GOT3 (cell line): Measurements from ENCODE around the gene NR5A2.

Experiments used
- DNase-seq: peaks from one replicate; lab custom pipeline; 2025; ENCODE audit warnings: mixed read lengths; lab: John Stamatoyannopoulos, UW

The NR5A2 gene

DNA sequence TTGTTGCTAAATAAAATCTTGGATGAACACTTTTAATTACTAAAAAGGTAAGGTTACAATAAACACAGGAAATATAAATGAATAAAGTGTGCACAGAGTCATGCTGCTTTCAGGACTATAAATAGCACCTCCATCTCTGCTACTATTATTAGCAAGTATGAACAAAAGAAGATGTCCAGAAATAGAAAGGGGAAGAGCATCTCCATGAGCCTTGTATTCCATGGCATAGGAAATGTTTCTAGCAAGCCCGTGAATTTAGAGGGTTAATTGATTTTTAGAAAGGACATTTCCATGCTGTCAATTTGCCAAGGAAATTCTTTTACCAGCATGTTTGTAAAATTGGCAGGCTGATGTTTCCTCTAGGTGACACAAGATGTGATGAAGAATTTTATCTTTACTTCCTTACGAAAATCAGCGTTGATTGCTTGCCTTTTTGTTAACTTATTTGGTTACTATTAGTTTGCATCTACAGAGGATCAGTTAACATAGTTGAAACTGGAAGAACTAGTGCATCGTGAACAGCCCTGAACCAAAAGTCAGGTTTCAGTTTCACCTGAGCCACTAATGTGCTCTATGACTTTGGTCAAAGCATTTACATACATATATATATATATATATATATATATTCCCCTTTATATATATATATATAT, 45.3 kb downstream of the NR5A2 start:
- no peak for DNase-seq

DNA sequence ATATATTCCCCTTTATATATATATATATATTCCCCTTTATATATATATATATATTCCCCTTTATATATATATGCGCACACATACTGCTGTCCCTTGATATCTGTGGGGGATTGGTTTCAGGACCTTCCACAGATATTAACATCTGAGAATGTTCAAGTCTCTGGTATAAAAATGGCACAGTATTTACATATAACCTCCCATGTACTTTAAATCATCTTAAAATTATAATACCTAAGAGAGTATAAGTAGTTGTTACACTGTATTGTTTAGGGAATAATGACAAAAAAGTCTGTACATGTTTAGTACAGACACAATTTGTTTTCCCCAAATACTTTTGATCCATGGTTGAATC, 45.8 kb downstream of the NR5A2 start:
- DNase-seq = no peak

DNA sequence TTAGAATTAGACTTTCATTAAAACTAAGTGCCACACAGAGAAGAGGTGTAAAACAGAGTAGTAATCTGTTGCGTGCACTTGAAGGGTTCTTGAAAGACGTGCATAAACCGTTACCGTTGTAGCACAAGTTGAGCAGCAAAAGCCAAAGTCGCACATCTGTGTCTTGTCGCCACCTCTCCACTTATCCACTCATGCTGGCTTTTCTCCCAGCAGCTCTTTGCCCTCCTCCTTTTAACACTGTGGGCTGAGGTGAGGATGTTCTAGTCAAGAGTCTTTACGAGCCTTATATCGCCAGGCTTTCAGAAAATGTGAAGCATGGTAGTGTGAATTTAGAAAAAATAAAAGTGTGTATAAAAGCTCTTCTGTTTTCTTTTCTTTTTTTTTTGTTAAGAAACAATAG, 48.0 kb downstream of the NR5A2 start:
- DNase-seq = no peak

DNA sequence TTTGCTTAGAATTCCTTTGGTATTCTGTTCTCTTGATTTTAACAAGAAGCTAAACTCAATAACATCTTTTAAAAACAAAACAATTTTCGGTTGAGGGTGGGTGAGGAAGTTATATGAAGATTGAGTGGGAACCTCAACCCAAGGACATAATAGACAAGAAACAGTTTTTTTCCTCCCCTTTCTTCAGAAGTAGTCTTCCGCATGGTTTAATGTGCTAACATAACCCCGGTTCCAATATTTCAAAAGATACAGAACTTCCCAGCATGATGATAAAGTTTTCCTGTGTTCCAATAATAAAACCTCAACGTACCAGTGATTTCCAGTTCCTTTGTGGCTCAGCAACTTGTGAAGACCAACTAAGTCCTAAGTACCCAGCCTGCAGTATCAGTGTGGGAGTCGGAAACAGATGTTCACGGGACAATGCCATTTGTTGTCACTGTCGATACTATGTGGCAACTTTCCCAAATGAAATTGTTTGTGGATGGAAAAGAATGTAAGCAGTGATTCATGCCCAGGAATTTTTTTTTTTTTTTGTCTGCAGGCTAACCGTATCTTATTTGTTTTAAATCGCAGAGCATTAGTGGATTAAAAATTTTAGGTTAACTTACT, 48.5 kb downstream of the NR5A2 start:
- no peak for DNase-seq

DNA sequence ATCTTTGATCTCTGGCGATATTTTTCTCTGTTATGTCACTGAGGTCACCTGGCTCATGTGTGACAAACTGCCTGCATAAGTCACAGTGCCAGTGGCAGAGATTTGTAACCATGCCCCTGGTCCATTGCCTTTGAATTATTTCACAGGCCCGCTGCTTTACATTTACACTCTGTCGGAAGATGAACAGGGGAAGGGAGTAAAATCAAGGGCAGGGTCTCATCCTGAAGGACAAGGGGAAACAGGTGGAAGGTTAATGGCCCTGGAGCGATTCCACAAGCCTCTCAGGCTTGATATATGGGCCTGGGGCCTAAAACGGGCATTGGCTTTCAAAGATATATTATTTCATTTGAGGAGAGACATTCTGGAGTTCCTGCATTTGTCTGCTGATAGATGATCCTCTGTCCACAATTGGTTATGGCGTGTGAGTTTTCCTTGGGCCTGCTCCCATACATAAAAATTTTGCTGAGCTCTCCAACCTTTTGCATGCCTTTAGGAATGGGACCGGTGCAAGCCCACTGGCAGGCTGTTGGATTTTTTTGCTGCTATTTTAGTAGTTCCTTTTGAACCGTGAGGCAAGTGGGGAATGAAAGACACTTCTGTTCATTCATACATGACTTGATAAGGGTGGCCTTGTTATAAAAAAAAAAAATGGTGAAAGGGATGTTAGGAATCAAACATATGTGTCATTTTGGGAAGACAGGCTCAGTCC, 51.9 kb downstream of the NR5A2 start:
- no peak for DNase-seq

DNA sequence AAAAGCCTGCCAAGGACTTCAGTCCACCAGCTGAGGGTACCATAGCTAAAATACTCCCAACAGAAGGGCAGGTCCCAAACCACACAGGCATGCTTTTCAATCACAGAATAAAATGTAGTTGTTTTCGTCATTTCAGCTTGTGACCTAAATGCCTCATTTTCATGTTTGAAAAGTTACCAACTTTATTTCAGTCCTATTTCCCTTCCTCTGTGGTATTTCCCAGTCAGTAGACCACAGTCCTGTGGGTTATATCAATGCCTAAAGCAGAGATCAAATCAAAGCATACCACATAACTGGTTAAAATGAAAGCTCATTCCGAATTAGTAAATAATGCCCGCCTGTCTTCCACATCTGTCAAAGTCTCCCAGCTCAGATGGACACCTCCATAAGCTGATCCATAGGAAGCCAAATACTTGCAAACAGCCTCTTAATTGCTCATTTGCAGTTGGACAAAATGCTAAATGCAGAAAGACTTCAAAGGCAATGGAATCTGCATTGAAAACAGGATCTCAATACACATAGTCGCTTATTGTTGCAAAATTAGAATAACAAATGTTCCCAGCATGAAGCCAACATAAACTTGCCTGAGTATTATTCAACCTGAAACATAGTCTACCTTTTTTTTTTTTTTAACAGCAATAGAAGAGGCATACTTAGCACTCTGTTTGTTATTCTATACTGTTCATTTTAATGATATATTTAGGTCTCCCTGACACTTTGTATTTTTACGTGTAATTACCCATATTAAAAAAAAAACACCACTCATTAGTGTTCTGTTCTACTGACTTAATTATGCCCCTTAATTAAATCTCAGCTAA, 53.9 kb downstream of the NR5A2 start:
- no peak for DNase-seq

DNA sequence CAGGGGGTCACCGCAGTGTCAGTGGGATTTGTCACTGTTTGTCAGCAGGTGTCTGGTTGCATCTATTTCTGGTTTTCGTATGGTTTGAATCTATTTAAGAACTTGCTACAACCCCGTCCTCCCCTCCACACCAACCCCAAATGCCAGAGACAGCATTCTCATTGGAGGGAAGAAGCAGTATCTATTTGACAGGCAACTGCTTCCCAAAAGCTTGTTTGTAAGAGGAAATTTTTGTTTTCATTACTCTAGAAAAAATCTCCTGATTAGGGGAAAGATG, 54.4 kb downstream of the NR5A2 start:
- no peak for DNase-seq

DNA sequence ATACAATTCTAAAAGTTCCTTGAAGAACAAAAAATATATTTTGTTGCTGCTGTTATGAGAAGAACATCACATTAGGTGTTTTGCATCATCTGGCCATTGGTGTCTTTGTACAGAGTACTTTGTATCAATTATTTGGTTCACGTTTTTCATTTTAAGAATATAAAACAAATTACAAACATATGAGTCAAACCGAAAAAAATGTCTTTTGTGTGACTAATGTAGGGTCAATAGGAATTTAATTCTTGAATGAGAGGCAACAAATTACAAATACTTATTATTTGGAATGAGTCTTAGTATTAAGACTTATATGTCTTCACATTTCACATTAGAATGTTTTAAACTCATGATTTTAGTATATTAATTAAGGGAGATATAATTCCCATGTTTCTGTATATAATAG, 54.8 kb downstream of the NR5A2 start:
- no peak for DNase-seq

DNA sequence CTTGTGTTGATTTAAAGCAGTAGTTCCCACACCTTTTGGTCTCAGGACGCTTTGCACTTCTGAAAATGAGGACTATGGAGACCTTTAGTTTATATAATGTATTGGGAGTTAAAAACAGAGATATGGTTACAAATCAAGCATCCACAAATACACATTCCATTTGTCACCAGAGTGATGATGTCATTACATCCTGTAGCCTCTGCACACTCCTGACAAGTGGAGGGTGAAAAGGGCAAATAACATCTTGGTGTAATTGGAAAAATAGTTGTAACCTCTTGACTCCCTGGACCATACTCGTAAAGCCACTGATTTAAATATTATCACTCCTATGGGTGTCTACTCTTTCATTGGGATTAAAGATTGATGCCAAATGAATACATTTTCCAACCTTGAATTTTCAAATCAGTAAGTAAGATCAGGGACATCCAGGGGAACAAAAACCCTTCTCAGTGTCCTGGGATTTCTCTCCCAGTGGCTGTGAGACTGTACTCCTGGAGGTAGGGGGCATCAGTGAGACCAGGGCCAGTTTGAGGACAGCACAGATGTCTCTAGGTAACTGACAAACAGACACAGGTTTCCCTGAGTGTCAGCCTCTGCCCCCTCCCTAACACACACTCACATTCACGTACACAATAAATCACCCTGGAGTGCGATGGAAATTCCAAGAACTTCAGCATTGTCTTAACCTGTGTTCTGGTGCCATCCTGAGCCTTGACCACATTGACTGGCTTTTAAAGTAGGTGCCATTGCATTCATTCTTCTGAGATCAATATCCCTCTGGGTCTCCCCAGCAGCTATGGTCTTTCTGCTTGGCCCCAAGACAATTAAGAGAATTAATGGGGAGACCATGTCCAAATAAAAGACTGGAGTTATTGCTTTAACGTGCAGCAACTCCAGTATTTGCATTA, 63.0 kb downstream of the NR5A2 start:
- no peak for DNase-seq

DNA sequence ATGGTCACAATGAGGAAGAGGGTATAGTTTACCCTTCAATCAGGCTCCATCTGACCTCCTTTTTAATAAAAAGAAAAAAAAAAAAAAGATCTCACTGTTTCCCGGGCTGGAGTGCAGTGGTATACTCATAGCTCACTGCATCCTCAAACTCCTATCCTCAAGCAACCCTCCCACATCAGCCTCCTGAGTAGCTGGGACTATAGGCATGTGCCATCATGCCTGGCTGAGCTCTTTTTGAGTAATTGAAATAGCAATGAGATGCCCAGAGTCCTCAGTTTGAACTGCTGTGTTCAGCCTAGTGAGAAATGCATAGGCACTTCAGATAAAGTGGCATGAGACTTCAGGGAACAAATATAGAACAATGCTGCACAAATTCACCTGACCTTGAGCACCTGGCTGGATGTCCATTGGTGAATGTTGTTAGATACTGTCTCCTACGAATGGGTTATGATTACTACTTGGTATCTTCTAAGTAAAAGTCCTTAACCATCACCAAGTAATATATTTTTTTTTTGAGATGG, 67.6 kb downstream of the NR5A2 start:
- DNase-seq = no peak

DNA sequence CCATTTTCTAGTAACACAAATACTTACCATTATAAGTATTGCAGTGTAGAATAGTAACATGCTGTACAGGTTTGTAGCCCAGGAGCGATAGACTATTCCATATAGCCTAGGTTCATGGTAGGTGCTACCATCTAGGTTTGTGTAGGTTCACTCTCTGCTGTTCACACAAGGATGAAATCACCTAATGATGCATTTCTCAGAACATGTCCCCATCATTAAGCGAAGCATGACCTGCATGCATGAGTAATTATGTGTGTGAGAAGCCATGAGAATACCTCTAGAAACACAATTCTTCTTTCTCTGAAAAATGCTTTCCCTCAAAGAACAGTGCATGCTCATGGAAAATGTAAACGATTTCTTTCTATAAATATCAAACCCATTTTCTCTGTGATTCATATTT, 69.3 kb downstream of the NR5A2 start:
- DNase-seq = no peak

DNA sequence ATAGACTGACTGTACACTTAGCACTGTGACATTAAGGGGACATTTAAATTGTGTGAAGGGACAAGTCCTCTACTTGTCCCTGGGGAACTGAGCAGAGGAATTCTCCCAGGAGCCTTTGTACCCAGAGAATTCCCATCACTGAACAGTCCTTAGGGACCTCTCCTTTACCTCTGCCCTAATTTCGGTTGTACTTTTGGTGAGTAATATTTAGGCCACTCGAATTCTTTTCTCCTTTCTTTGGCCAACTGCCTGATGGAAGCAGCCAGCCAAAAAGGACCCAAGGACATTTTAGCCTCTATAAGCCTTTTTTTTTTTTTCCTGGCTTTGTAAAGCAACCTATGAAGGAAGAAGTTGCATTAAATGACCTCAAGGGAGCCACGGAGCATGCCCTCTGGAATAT, 71.5 kb downstream of the NR5A2 start:
- DNase-seq = no peak

DNA sequence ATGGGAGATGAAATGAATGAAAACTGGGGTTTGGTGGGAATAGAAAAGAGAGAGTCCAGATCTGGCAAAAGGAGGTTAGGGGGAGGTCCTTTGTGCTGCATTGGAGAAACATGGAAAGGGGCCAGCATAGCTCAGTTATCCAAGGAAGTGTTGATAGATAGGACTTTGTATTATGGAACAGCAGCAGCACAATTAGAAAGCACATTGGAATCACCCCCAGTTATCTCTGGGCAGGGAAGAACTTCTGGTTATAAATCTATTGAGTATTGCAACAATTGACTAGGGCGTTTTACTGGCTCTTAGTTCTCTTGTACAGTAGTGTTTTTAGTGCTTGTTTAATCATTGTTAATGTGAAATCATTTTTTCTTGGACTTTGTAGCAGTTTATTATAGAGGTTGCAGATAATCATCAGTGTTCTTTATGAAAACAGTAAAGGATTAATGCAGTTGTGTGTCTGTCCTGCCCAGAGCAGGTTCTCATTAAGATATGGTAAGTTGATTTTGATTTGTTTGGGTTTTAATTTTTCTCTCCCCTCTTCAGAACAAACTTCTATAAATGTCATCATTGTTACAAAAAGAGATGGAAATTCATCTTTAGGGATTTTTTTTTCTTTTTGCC, 76.6 kb downstream of the NR5A2 start:
- no peak for DNase-seq

DNA sequence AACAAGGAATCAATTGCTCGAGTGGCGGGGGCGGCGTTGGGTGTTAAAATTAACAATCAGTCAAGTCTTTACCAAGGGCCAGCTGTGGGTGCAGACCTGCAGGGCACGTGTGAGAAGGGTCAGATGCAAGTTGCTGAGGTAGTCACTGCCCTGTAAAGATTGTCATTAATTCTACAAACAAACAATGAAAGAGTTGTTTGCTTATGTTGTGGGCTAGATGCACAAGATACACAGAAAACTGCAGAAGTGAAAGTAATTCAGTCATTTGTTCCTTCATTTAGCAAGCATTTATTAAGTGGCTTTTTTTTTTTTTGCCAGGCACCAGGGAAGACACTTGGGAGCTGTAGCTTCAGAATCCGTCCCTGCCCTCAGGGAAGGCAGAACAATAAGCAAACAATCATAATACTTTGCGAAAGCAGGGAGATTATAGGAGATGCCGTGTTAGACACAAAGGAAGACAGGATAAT, 79.5 kb downstream of the NR5A2 start:
- no peak for DNase-seq

DNA sequence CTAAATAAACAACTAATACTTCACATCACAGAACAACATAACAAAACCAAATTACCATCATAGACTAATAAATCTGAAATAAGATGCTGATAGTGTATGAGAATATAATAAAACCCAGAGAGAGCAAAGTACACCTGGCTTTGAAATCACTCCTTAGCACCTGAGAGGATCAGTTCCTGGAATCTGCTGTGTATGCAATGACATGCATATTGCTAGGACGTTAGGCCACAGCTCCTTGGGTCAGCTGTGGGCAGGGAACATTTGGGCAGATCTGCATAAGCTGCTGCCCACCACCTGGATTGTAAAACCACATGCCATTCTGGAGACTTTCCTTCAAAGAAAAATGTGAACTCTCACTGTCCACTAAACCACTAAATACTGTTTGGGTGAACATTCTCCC, 81.1 kb downstream of the NR5A2 start:
- DNase-seq = no peak

DNA sequence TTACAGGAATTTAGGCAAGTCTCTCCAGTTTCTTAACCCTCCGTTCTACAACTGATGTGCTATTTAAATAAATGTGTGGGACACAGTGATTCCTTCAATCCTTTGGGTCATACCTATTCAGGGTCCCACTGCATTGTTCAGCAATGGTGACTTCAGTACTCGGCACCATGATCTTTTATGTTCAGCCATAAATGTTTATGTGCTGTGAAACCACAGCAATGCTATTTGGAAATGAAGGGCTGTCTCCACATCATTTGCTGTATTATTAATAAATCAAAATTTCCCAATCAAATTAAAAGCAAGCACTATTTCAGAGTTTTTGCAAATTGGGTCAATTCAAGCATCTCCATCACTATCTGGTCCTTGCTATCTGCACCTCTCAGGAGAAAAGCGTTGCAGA, 84.8 kb downstream of the NR5A2 start:
- no peak for DNase-seq

DNA sequence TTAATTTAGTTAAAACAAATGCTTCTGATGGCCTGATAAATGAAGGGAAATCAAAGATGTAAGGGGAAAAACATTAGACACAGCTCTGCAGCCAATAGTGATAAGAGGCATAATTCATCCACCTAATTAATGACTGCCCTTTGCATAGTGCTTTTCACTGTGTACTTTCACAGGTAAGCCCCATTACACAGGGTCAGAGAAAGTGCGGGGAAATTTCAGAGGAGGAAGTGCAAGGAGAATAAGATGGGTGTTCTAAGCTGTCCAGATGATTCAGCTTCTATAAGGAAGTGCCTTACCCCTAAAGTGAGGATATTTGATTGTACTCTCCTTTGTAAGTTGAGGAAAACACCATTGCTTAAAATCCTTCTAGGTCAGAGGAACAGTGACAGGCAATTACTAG, 88.0 kb downstream of the NR5A2 start:
- DNase-seq = no peak

DNA sequence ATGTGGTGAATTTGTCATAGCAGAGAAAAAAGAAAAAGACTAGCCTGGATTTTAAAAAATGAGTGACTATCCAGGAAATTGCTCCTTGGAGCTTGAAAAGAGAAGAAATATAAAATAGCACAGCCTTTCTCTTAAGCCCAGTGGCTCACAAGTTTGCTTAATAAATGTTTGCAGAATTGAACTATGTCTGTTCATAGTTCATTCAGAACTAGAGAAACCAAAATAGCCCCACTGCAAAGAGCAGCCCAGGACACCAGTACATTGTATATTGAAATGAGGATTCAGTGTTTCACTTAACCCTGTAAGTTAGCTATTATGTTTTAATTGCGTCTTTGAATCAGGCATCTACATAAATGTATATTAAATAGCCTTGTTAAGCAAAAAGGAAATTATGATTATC, 88.8 kb downstream of the NR5A2 start:
- DNase-seq = no peak

DNA sequence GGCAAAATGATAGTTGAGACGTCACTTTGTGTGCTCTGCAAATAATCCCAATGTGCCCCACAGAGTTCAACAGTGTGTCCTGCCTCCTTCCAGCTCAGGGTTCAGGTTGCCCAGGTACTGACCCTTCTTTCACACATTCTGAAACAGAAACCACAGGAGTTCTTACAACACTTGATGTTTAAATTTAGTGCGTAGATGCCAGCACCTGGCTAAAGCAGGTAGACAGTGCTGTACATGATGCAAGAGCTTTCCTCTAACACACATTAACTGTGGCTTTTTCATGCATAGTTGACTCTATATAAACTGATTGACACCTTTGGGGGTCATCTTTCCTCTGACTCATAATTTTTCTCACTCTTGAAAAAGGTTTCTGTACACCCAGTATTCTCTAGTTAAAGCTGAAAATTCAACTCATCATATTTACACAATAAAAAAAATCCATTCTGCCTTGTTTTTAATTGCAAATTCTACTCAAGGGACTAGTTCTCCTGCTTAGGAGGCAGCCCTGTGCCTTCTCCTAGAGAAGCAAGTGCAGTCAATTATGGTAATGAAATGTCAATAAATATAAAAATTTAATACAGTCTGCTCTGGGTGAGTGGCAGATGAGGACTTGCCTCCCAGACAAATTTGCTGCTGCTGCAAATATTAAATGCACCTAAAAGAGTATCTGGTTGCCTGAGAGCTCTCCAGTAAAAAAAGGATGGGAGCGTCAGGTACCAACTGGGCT, 91.4 kb downstream of the NR5A2 start:
- DNase-seq = no peak

DNA sequence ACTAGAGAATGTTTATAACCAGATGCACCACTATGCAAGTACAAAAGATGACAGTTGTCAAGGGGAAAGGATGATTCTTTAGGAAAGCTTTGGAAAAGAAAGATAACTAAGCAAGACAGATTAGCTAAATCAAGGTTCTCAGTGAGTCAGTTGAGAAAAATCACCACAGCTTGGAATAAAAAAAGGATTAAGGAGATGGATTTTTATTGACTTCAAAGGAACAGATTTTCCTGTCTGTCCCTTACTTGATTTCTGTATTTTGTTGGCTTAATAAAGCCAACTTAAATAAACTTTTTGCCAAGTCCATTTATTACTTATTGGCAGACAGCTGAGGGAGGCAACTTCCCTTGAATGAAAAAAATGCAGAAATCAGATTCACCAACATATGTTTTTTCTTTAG, 93.9 kb downstream of the NR5A2 start:
- no peak for DNase-seq

DNA sequence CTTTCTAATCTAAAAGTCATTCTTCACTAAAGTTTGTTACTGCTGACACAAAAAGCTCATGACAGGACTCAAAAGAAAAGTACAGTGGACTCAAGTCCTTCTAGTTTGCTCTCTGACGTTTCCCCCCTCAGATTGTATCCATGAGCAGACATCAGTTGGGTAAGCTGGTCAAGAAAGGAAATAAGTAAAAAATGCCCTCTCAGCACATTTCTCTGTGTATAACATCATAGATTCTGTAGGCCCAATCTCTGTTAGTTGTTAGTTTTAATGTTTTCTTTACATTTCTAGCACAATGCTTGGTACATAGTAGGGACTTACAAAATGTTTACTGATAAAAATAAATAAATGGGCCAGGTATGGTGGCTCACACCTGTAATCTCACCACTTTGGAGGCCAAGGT, 96.8 kb downstream of the NR5A2 start:
- no peak for DNase-seq
